HS-27A (cell line): Measurements from ENCODE around the gene CWC27.
"Not testable (repeated sequence)": the region's sequence is repeated elsewhere in the genome, so short reads cannot be mapped to it uniquely, and the experiment has no call there.

Source experiments
- DNase-seq: peaks from one replicate; pipeline ENCODE4 v3.0.0-alpha.2; 2012; ENCODE audit warnings: low read depth, missing footprints

CWC27 gene

DNA sequence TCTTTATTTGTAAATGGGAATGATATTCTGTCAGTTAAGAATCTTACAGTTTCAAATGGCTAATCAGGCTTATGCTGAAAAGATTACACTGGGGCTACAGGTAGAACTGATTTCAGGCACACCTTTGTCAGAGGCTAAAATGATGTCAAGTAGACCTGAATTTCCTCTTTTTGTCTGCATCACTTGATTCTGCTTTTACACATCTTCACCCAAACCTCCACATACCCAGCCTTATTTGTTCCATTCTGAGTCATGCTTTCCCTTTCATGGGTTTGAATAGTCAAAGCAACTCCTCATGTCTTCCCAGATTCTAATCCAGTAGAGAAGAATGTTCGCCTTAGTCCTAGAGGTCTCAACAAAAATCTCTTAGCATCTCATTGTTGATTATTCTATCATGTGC is 156.4 kb downstream of the CWC27 start:
- DNase-seq, result no peak

DNA sequence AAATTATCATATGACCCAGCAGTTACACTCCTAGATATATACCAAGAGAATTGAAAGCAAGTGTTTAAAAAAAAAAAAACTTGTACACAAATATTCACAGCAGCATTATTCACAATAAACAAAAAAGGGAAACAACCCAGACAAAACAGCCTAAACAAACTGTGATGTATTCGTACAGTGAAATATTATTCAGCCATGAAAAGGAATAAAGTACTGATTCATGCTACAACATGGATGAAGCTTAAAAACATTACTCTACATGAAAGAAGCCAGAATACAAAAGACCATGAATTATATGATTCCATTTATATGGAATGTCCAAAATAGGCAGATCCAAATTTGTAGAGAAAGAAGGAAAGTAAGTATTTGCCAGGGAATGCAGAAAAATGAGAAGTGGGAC is 161.1 kb downstream of the CWC27 start:
- no peak for DNase-seq

DNA sequence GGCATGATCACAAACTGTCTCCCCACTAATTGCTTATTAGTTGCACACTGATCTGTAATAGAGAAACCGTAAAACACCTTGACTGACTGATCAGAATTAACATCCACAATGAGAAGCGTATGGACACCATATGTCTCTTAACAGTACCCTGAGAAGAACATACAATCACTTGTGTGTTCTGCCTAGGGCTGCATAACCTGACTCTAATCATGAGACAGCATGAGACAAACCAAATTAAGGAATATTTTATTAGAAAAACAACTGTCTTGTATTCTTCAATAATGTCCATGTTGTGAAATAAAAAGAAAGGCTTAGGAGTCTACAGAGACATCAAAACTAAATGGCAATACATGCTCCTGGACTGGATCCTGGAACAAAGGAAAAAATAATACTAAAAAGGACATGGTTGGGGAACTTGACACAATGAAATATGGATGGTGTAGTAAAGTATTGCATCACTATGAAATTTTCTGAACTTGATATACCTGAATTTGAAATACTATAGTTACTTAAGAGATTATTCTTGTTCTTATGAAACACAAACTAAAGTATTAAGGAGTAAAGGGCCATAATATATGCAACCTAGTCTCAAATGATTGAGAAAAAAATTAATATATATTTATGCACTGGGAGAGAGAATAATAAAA is 162.1 kb downstream of the CWC27 start:
- no peak for DNase-seq

DNA sequence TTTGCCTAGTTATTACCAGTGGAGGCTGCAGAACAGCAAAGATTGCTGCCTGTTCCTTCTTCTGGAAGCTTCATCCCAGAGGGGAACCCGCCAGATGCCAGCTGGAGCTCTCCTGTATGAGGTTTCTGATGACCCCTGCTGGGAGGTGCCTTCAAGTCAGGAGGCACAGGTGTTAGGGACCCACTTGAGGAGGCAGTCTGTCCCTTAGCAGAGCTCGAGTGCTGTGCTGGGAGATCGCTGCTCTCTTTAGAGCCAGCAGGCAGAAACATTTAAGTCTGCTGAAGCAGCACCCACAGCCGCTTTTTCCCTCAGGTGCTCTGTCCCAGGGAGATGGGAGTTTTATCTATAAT is 170.7 kb downstream of the CWC27 start:
- not testable (repeated sequence) for DNase-seq

DNA sequence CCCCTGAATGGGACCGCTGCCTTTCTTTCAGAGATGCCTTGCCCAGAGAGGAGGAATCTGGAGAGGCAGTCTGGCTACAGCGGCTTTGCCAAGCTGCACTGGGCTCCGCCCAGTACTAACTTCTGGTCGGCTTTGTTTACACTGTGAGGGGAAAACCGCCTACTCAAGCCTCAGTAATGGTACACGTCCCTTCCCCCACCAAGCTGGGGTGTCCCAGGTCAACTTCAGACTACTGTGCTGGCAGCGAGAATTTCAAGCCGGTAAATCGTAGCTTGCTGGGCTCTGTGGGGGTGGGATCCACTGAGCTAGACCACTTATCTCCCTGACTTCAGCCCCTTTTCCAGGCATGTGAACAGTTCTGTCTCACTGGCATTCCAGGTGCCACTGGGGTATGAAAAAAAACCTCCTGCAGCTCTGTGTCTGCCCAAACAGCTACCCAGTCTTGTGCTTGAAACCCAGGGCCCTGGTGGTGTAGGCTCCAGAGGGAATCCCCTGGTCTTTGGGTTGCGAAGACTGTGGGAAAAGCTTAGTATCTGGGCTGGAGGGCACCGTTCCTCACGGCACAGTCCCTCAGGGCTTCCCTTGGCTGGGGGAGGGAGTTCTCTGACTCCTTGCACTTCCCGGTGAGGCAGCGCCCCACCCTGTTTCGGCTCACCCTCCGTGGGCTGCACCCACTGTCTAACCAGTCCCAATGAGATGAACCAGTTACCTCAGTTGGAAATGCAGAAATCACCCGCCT is 171.2 kb downstream of the CWC27 start:
- DNase-seq, result no peak

DNA sequence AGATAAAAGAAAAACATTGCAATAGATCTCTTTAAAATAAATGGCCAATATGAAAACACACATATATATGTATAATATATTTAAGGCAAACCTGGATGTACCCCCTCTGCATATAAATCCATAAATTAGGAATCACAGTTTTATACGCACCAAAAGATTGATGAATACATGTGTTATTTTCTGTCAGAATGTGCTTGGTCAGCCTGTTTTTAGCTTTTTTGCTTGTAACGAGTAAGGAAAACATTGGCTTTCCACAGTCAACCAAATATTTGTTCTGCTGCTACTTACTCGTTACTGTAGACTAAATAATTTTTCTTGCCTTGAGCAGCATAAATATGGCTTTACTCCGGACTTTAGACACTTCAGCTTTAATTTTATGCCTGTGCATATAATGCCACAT is 173.7 kb downstream of the CWC27 start:
- no peak for DNase-seq

DNA sequence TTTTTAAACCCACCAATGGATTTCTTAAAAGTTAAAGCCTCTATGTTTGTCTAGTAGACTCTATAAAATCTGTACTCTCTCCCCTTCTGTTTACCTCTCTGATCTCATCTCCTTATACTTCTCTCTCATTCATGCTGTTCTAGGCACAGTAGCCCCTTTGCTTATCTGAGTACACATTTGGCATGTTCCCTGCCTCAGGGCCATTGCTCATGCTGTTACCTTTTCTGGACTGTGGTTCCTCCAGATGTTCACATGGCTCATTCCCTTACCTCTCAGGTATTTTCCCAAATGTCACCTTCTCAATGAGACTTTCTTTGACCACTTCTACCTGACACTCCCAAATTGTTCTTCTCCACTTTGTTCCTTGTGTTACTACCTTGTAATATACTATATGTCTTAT is 176.1 kb downstream of the CWC27 start:
- DNase-seq, result no peak

DNA sequence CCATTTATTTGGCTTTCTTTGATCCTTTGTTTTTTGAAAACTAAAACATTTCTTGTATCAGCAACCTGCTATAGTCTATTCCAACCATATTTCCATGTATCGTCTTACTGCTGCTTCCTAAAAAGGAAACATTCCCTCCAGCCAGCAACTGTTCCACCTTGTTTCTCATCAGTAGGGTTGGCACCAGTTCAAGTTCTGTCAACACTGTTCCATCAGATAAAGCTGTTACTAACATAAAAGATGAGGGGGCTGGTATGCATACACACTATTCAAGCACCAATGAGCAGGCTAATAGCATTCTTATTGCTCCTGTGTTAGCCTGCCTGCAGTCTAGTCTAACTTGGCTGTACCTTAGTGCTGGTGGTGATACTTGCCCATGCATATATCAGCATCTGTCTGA is 178.3 kb downstream of the CWC27 start:
- no peak for DNase-seq

DNA sequence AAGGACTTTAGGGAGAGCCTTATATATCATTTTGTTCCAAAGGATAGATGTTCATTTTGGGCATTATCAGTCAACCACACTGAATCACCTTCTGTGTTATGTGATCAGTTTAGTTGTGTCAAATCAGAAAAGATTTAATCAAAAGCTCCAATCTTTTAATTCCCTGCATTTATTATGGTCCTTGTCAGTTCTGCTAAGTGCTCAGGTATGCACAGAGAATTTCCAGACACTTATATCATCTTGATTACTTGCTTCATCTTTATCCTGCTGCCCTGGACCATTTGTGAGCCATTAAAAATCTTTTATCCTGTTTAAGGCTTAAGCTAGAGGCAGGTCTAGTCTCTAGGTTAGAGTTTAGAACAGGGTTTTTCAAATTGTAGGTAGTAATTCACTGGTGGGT is 179.1 kb downstream of the CWC27 start:
- no peak for DNase-seq

DNA sequence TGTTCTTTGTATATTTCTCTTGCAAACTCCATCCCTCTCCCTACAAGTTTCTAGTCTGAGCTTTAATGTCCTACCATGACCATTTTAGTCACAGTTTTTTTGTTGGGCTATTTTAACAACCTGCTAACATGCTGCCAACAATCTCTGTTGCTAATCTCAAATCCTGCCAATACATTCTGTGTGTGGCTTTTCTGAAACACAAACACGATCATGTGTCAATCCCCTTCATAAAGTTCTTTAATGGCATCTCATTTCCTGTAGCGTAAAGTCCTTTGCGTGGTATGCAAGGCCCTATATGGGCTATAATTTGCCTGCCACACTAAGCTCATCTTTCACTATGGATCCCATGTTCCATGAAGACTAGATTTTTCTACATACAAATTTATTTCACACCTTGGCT is 180.6 kb downstream of the CWC27 start:
- DNase-seq, result no peak

DNA sequence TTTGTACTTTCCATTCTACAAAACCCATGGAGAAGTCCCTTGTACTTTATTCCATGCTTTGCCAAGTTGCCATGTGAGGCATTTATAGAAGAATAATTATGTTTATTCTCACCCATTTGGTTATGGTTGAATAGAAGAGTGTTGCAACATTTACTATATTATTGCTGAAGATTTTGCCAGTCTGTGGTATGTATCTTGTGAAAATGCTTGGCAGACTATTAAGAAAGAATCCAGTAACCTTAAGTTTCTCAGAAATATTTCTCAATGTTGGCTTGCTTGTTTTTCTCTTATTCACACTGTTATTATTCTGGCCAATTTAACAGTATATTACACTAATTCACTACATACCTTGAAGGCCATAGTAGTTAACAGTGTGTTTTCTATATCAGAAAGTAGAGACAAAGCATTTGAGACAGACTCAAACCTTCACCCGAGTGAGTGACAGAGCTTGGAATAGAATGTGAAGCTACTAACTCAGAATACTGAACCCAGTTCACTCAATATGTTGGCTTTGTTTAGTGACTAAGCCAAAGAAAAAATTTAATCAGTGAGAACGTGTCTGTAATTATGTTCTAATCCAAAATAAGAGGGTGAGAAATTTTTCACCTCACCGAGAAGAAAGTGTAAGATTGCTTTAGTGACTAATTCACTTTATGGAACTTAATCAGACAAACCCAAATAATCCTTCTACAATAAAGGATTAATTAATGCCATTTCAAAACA is 184.4 kb downstream of the CWC27 start:
- DNase-seq, result no peak

DNA sequence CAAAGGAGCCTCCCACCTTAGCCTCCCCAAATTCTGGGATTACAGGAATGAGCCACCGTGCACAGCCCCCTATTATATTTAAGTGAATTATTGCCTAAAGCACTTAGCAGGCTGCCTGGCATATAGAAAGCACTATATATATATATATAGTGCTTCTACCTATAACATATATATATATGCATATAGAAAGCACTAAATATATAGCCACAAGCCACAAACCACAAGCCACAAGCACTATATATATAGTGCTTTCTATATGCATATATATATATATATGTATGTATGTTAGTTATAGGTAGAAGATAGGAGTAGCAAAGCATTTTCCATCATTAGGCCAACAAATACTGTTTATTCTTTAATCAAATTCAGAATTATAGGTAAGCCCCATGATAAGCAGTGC is 185.8 kb downstream of the CWC27 start:
- DNase-seq, result no peak

DNA sequence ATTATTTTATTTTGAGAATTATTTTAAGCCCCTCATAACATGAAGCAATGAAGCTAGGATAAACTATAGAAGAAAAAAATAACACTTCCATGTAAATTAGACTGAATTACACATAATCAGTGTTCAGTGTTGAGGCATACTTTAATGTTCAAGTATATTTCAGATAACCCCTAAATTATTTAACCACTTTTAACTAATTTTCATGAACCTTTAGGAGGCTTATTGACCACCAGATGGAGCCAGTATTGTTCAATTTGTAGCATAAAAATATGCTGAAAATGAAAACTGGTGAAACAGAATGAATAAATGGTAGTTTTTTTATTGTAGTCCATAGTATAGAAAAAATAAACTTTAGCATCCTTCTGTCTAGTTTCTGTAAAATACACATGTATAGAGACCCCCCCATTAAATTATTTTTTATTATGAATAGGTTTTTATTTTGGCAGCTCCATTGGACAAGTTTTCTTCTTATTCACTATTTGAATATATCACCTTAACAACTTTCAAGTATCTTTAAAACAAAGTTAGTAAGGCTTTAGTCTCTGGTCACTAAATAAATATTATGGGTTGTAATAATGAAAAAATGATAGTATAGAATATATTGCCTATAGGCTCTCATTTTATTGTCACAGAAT is 190.1 kb downstream of the CWC27 start:
- DNase-seq, result no peak

DNA sequence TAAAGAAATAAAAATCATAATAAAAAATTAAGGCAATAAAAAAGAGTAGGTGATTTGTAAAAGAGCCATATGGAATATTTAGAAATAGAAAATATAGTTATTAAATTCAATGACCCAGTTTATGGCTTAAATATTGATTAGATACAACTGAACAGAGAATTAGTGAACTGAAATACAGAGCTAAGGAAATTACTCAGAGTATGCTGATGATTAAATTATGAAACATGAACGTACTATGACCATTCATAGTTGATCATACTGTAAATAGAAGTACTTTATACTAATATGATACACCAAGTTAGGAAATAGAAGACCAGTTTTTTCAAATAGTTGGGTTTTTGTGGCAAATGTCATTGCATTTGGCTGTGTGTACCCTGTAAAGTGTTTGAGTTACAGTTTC is 194.5 kb downstream of the CWC27 start:
- no peak for DNase-seq

DNA sequence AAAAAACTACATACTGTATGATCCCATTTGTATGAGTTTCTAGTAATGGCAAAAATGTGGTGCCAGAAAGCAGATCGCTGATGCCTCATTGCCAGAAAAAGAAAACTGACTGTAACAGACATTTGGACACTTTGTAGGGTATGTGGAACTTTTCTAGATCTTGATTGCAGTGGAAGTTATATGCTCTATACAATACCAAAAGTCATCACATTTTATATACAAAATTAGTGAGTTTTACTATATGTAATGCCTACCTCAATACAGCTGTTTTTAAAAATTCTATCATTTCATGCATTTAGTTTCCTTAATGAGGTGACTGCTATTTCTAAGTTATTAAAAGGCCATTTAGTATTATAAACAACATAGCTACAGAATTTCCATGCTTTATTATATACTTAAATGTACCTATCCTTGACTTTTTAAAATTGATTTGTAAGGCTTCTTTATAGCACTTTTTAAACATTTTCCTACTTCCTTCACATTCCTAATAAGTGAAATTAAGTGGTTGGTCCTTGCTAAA is 199.9 kb downstream of the CWC27 start:
- no peak for DNase-seq

DNA sequence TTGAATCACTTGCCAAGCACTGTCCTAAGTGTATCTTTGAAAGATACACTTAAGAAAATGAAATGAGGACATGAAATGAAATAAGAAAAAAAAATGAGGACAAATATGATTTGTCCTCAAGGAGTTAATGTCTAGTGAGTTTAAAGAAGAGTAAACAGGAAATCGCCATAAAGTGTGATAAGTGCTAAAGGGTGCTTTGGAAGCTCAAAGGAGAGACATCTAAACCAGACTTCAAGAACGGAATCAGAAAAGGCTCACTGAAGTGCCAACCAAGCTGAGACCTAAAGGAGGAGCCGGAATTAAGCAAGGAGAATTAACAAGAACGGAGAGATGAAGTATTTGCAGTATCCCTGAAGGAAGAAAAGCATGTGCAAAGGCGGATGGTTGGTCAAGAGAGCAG is 200.8 kb downstream of the CWC27 start:
- DNase-seq, result no peak

DNA sequence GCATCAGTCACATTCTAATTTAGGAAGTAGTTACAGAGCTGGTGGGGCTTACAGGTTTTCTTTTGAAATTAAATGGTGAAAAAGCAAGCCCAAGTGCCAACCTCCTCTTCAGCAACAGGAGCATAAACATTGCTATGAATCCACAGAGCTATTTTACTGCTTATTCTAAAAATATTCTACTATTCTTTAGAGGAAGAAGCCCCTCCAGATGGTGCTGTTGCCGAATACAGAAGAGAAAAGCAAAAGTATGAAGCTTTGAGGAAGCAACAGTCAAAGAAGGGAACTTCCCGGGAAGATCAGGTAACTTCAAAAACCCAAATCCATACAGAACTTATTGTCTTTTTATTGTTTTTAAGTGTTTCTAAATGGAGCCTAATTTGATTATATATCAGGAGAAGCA is 202.8 kb downstream of the CWC27 start:
- DNase-seq, result no peak

DNA sequence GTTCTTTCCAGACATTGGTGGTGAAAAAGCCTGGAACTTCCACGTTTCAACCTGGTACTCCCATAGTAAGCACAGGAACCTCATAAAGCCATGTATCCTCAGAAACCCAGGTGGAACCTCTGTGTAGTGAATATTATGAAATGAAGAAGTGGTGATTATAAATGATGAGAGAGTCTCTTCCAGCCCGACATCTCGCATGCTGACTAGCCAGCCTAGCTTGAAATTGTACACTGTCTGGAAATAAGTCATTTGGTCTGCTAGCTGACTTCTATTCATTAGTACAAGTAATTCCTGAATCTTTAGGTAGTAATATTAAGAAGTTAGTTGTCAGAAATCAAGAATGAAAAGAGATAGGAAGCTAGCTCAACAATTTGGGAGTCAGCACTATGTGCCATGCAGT is 203.3 kb downstream of the CWC27 start:
- DNase-seq, result no peak

DNA sequence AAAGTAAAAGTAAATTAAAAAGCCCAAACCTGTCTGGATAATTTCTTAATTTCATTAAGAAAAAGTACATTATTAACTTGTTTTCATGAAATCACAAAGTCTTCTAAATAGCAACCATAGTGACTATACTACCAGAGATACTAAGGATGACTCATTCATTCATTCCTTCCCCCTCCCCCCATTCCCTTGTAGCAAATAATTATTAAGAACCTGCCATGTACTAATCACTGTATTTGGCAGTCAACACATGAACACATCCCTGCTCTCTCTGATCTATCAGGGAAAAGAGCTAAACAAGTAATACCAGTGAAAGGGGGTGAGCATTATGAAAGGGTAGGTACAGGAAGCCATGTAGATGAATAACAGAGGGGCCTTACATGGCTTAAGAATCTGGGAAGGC is 203.9 kb downstream of the CWC27 start:
- no peak for DNase-seq

DNA sequence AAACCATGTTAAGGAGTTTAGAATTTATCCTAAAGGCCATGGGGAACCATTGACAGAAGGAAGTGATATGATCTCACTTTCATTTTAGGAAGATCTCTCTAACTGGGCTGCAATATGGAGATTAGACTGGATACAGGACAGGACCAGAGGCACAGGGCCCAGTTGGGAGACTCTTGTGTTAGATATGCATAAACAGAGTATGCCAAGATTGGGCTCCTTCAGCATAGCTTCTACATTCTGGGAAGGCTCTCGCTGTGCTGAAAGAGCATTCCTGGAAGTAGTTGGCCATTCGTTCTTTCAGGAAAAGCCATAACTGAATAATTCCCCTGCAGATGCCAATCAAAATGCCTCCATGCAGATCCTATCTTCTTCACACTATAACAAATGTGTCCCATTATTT is 204.5 kb downstream of the CWC27 start:
- DNase-seq, result no peak

DNA sequence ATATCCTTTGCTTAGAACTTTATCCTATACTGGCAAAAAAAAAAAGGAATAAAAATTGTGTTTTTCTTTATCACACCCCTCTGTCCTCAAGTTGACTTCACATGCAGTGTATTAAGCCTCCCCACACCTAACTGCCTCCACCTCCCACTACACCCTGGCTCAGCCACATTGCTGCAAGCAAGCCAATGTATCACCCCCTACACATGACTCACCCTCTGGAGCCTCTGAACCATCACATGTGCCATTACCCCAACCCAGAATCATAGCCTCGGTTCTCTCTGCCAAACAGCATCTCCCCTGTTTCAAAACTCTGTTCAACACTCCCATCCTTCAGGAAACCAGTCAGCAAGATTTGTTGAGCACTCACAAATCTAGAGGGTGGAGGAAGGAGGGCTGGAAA is 209.0 kb downstream of the CWC27 start:
- DNase-seq, result no peak

DNA sequence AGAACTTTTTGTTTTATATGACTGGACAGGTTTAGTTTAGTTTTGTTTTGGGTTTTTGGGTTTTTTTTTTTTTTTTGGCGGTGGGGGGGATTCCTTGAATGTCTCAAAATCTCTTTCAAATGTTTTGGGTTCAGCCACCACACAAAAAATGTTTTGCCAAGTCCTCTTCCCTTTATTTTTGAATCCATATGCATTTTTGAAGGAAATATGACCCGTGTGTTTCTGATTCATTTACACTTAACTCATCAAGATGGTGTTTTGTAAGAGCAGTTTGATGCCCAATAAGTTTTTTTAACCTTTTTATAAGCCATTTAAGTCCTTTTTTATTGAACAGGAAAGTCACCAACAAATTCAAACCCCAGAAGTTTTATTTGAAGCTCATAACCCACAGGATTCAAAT is 209.8 kb downstream of the CWC27 start:
- DNase-seq, result no peak

DNA sequence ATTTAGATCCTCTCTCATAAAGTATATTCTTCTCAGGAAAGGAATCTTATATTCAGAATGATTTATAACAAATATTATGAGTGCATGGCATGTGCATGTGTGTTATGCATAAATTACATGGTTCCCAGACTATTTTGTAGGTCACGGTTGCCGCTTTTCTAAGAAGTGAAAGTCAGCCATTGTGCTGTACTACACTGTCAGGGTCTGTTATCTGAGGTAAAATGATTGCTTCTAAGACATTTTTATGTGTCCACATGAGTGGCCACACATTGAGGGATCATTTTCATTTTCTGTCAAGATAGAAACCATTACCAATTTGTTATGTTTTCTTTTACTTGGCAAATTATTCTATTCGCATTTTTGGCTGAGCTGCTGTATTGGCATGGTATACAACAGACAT is 210.8 kb downstream of the CWC27 start:
- DNase-seq, result no peak
